HL-60 (cell line): ENCODE measurements around the gene SHANK3.

ENCODE experiments used
- DNase-seq, 2 experiments: peaks; one replicate each; pipeline ENCODE4 v3.0.0-alpha.2; 2010 to 2020; ENCODE audit warnings: low read depth in 1 of 2, low spot score in 1 of 2
- H3K27ac ChIP-seq: fragments of 250-450 bp; sonication (Bioruptor Pico); replicated peaks from 2 replicates; pipeline ENCODE4 v1.5.1; 2020; ENCODE audit warnings: mild to moderate bottlenecking, moderate library complexity
- H3K27me3 ChIP-seq: fragments of 250-450 bp; sonication (Bioruptor Pico); 2 replicates; pipeline ENCODE4 v1.5.1; 2021; ENCODE audit warnings: mild to moderate bottlenecking, moderate library complexity; ENCODE audit not compliant: insufficient read depth, poor library complexity, severe bottlenecking
- H3K4me3 ChIP-seq: replicated peaks from 2 replicates; pipeline ENCODE4 v1.5.1; 2011; ENCODE audit warnings: mild to moderate bottlenecking, control low read depth, low read length; ENCODE audit not compliant: insufficient read depth
- GABPA ChIP-seq: IDR thresholded peaks from 2 replicates; pipeline ENCODE4 v1.6.1; 2012; ENCODE audit warnings: low read depth
- POLR2AphosphoS5 ChIP-seq: IDR thresholded peaks from 2 replicates; pipeline ENCODE4 v1.6.1; 2012; ENCODE audit warnings: low read depth
- SPI1 ChIP-seq: IDR thresholded peaks from 2 replicates; pipeline ENCODE4 v1.6.1; 2012; ENCODE audit warnings: low read depth, mild to moderate bottlenecking, borderline replicate concordance
- TF ChIP-seq, protein P1 (sequence below): IDR thresholded peaks from one replicate; pipeline ENCODE4 v1.5.1; 2011; ENCODE audit warnings: low read length, control low read depth, inconsistent platforms; ENCODE audit not compliant: insufficient read depth
- TF ChIP-seq, protein P2 (sequence below): IDR thresholded peaks from 2 replicates; pipeline ENCODE4 v1.6.1; 2012; ENCODE audit warnings: low read depth; ENCODE audit not compliant: insufficient replicate concordance

The SHANK3 gene

GRCh38 chr22:50693462-50693861 lies 20.8 kb downstream of the SHANK3 start:
- H3K27ac ChIP-seq = no peak overlapping the region
- no peak overlapping the region for H3K4me3 ChIP-seq
- no peak for DNase-seq
- H3K27me3 ChIP-seq = no peaks in the 10 kb centered on the region
- TF ChIP-seq, protein P1, sequence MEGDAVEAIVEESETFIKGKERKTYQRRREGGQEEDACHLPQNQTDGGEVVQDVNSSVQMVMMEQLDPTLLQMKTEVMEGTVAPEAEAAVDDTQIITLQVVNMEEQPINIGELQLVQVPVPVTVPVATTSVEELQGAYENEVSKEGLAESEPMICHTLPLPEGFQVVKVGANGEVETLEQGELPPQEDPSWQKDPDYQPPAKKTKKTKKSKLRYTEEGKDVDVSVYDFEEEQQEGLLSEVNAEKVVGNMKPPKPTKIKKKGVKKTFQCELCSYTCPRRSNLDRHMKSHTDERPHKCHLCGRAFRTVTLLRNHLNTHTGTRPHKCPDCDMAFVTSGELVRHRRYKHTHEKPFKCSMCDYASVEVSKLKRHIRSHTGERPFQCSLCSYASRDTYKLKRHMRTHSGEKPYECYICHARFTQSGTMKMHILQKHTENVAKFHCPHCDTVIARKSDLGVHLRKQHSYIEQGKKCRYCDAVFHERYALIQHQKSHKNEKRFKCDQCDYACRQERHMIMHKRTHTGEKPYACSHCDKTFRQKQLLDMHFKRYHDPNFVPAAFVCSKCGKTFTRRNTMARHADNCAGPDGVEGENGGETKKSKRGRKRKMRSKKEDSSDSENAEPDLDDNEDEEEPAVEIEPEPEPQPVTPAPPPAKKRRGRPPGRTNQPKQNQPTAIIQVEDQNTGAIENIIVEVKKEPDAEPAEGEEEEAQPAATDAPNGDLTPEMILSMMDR = no peak
- TF ChIP-seq SPI1 = no peak
- no peak for TF ChIP-seq POLR2AphosphoS5
- no peak for TF ChIP-seq GABPA
- TF ChIP-seq, protein P2, sequence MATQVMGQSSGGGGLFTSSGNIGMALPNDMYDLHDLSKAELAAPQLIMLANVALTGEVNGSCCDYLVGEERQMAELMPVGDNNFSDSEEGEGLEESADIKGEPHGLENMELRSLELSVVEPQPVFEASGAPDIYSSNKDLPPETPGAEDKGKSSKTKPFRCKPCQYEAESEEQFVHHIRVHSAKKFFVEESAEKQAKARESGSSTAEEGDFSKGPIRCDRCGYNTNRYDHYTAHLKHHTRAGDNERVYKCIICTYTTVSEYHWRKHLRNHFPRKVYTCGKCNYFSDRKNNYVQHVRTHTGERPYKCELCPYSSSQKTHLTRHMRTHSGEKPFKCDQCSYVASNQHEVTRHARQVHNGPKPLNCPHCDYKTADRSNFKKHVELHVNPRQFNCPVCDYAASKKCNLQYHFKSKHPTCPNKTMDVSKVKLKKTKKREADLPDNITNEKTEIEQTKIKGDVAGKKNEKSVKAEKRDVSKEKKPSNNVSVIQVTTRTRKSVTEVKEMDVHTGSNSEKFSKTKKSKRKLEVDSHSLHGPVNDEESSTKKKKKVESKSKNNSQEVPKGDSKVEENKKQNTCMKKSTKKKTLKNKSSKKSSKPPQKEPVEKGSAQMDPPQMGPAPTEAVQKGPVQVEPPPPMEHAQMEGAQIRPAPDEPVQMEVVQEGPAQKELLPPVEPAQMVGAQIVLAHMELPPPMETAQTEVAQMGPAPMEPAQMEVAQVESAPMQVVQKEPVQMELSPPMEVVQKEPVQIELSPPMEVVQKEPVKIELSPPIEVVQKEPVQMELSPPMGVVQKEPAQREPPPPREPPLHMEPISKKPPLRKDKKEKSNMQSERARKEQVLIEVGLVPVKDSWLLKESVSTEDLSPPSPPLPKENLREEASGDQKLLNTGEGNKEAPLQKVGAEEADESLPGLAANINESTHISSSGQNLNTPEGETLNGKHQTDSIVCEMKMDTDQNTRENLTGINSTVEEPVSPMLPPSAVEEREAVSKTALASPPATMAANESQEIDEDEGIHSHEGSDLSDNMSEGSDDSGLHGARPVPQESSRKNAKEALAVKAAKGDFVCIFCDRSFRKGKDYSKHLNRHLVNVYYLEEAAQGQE = no peak

- no peak for DNase-seq
- Histone ChIP-seq H3K27ac (no peak overlapping the region), H3K4me3 (no peak overlapping the region), H3K27me3 (no peaks in the 10 kb centered on the region)
- TF ChIP-seq SPI1 (no peak), POLR2AphosphoS5 (no peak), GABPA (no peak)
- TF ChIP-seq, protein P2 = no peak
- TF ChIP-seq, protein P1 = no peak
Measured at GRCh38 chr22:50694099-50694605, 21.5 kb downstream of the SHANK3 start.

DNA sequence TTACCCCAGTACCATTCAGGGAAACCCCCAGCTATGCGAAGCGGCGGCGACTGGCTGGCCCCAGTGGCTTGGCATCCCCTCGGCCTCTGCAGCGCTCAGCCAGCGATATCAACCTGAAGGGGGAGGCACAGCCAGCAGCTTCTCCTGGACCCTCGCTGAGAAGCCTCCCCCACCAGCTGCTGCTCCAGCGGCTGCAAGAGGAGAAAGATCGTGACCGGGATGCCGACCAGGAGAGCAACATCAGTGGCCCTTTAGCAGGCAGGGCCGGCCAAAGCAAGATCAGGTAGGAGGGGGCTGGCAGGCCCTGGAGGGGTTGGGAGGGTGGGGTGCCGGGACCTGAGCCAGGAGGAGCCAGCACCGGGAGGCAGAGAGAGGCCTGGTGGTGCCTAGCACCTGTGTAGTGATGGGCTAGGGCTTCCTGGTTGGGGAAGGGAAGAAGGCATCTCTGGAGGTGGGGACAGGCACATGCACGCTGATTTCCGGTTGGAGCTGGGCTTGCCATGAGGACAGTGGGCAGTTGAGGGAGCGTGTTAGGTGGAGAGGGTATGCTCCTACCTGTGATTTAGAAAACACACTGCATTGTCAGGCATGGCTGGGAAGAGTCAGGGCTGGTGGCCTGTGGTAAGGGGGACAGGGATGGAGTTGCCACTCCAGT lies 22.3 kb downstream of the SHANK3 start:
- Histone ChIP-seq H3K27ac (no peak overlapping the region), H3K27me3 (no peaks in the 10 kb centered on the region), H3K4me3 (no peak overlapping the region)
- no peak for DNase-seq
- TF ChIP-seq GABPA (no peak), SPI1 (no peak), POLR2AphosphoS5 (no peak)
- TF ChIP-seq, protein P1 = no peak
- TF ChIP-seq, protein P2 = no peak
